ENCODE data around the gene C1orf35. TPM values are rescaled to one million over a fixed set of nuclear protein-coding genes. Genes with fewer than 3 reads are reported as not detected.

C1orf35 gene
- total and polyA plus RNA-seq, 9 of the 15 experiments (the other 6 are each of a cell fraction or from before 2014, with no cell fraction given): 3.2 to 48.7 (median 12.5) TPM

- TF ChIP-seq POLR3G (IDR thresholded peaks at IDR 0.05; ENCODE audit: extremely low read depth, insufficient read length, insufficient replicate concordance) (no peak), YBX1 (IDR thresholded peaks at IDR 0.05) (no peak), GTF2E2 (tag; IDR thresholded peaks at IDR 0.05) (no peak; the same call in 1 of the 2 replicates), E2F6 (IDR thresholded peaks at IDR 0.05; ENCODE audit: borderline replicate concordance in 1 of 2, extremely low read depth in 1 of 2, insufficient read depth in 1 of 2, insufficient read length in 1 of 2, low read depth in 1 of 2, low read length in 1 of 2, poor library complexity in 1 of 2, severe bottlenecking in 1 of 2) (peak; percentile 10 to 37), MAFK (IDR thresholded peaks at IDR 0.05; ENCODE audit: low read length) (no peak), ILF3 (IDR thresholded peaks at IDR 0.05; ENCODE audit: borderline replicate concordance) (no peak; the same call in 1 of the 2 replicates), NBN (IDR thresholded peaks at IDR 0.05; ENCODE audit: low read depth) (peak; percentile 82), ZBTB49 (CRISPR knock-in tag; IDR thresholded peaks at IDR 0.05; ENCODE audit: borderline replicate concordance) (no peak), ZNF609 (CRISPR knock-in tag; IDR thresholded peaks at IDR 0.05; ENCODE audit: borderline replicate concordance) (peak; percentile 43; the same call in 1 of the 2 replicates), ERF (CRISPR knock-in tag; IDR thresholded peaks at IDR 0.05) (peak; percentile 87), ARID3A (IDR thresholded peaks at IDR 0.05; ENCODE audit: borderline replicate concordance, low read depth, low read length) (no peak), TFAM (CRISPR knock-in tag; conservative IDR thresholded peaks at IDR 0.05) (no peak), E2F4 (CRISPR knock-in tag; IDR thresholded peaks at IDR 0.05; ENCODE audit: low read depth) (peak; percentile 81; the same call in 1 of the 2 replicates), FOXA3 (CRISPR knock-in tag; conservative IDR thresholded peaks at IDR 0.05 in 1 of 2, IDR thresholded peaks at IDR 0.05 in 1 of 2) (0 out of 4 replicates have a peak, but pooled peaks of 1 of the 2 experiments have one; percentile 48)
Observed at GRCh38 chr1:228139931-228140723, 37.0 kb upstream of the C1orf35 start, which contains the start of gene GUK1 (continued).
